Activated naive CD4-positive, alpha-beta T cell (primary cell): Measurements from ENCODE around the gene ZNF235.
"Not testable (repeated sequence)": the region's sequence is repeated elsewhere in the genome, so short reads cannot be mapped to it uniquely, and the experiment has no call there.

Experiments
- DNase-seq, 4 experiments: peaks; one replicate each; lab custom pipeline; 2025; lab: John Stamatoyannopoulos, UW

The ZNF235 gene

DNA sequence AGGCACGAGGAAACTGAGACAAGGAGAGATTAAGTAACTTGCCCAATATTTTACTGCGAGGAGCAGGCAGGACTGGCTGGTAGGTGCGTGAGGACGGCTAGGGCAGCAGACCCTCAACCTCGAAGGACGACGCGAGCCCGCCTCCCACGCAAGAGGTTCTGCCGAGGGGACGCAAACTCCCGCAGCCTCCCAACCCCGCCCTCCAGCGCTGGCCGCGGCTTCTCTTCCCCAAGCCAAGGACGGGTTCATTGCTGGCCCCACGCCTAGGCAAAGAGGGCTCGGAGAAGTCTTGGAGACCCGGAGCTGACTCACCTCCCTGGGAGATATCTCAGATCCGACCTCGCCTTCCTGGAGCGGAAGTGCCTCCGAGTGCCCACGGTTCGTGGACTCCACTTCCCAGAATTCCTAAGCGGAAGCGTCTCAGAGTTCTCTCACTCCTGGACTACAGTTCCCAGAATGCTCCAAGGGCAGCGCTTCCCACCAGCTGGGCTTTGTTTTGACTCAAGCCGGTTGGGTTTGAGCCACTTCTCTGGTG is at the start of gene ZNF235:
Gene ZNF235, minus strand, starts transcription at position 367 of the 535 bp plus-strand sequence. CDS start 1,621 bp downstream, outside the sequence.
- DNase-seq, result peak; percentile 33 to 45 (median 44)

DNA sequence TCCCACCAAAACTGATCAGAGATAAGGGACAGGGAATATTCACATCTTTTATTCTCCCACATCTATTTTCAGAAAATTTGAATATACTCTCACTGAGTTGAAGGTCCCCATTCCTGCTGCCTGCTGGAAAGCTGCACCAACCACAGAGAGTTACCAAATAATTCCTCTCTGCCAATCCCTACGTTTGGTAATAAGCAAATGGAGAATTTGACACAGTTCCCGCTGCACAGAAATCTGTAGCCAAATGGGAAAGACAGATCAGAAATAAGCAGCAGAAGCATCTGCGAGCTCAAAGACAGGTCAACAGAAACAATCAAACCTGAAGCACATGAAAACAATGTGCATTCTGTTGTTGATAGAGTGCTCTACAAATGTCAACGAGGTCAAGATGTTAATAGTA is 41.7 kb upstream of the ZNF235 start:
- no peak for DNase-seq

- no peak for DNase-seq
Measured at GRCh38 chr19:44345959-44346358, 41.1 kb upstream of the ZNF235 start.

GRCh38 chr19:44344255-44344654 is 39.4 kb upstream of the ZNF235 start:
- no peak for DNase-seq

DNA sequence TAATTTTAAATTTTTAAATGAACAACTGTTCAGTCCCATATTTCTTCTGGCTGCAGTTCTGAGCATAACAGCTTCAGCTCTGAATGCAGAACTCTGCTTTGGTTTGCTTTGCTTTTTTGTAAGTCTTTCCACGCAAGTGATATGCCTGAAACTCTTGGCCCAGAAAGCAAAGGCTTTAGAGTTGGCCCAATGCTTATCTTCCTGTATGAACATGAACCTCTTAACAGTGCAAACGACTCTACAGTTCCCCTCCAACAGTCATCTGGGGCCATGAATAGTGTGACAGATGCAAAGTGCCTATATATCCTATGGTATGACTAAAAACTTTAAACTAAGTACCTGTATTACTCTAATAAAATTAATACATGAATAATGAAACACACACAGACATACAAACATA is 37.0 kb upstream of the ZNF235 start:
- DNase-seq, result no peak

- DNase-seq, result not testable (repeated sequence)
Measured at GRCh38 chr19:44334639-44335038, 29.8 kb upstream of the ZNF235 start.

DNA sequence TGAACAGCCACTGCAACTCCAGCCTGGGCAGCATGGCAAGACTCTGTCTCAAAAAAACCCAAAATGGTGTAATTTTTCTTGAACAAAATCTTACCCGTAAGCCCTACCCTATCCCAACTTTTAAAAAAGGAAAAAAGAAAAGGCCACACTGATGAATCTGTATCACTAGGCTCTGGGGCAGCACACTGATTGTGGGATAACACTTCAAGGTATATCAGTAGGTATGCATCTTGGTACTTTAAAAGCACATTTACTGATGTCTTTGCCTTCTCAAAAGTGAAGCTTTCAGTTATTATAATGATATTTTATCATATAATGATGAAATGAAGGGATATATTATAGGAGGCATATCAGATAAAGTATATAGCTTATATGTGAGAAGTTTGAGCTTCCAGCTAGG is 27.3 kb upstream of the ZNF235 start:
- no peak for DNase-seq

GRCh38 chr19:44315883-44316282 is 11.1 kb upstream of the ZNF235 start:
- DNase-seq, result no peak

DNA sequence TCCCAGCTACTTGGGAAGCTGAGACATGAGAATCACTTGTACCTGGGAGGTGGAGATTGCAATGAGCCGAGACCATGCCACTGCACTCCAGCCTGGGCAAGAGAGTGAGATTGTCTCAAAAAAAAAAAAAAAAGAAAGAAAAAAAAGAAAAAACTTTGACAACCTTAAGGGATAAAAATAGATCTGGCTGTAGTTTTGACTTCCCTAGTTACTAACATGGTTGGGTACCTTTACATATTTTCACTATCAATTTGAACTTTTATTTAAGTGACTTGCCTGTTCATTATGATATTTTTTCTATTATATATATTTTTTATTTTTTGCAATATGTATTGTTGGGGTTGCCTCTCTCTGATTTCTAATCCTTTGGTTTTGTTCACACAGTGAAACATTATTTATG is 8.4 kb upstream of the ZNF235 start:
- no peak for DNase-seq

DNA sequence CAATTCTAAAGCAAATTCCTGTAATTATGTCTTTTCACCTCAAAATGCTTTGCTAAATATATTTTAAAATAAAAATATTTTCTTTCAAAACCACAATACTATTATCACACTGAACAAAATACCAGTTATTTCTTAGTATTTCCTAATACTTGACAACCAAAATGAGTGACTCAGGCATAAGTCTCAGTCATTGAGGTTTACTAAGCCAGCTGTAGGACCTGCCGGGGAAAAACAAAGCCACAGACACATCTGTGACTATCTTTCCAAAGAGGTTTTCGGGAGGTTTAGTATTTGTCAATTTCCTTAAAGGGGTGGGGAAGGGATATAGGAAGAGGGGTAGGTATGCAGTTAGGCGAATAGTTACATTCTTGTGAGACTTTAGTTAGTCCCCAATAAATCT is 3.2 kb upstream of the ZNF235 start:
- DNase-seq, result no peak

DNA sequence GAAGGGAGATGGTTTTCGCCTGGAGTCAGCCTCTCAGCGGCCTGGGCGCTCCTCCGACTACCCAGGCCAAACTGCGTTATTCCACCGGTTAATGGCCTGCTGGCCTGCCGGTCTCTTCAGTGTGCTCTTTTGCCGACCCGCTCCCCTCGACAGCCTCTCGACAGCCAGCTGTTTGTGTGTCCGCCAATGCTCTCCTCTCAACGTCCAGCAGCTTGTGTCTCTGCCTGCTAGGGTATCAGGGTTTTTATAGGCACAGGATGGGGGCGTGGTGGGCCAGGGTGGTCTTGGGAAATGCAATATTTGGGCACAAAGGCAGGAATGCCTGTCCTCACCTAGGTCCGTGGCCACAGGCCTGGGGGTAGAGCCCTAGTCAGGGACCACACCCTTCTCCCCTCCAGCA is 1.5 kb upstream of the ZNF235 start:
- DNase-seq, result no peak

DNA sequence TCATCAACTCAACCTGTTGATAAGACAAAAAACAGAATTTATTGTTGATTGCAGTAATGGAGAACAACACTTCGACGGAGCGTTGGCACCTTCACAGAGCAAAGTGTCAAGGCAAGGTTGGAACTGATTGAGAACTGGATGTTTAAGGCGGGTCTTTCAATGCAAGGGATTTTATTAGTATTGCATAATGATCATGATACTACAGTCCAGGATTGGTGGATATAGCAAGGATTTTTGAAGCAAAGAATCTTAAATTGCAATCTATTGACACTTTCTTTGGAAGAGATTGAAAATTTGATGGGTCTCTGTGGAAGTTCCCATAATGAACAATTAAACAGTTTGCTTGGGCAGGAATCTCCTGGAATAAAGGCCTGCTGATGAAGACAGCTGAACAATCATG is 632 bp upstream of the ZNF235 start:
- no peak for DNase-seq

DNA sequence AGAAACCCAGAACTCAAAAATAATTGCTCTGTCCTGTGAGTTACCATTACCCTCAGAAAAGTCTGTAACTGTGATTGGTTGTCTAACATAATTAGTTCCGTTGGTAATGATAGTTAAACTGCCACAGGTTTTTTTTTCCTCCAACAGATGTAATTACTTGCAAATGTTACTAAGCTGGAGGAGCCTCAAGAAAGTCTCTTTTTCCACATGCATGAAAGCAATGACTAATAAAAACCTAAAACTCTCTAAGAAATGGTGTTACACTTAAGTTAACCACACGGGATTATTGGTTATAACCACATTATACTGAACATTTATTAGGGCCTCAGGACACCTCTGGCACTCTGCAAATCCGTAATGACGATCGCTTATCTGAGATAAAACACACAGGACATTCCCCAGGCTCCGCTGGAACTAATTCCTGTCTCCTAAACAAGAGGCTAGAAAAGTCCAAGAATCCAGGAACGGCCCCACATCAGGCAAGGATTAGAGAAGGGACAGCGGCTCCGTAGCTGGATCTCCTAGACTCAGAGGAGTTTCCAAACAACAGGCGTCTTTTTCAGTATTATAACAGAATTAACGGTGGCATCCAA is 753 bp downstream of the ZNF235 start:
- DNase-seq, result no peak

- DNase-seq, result no peak
Measured at GRCh38 chr19:44303320-44303719, 1.5 kb downstream of the ZNF235 start.

DNA sequence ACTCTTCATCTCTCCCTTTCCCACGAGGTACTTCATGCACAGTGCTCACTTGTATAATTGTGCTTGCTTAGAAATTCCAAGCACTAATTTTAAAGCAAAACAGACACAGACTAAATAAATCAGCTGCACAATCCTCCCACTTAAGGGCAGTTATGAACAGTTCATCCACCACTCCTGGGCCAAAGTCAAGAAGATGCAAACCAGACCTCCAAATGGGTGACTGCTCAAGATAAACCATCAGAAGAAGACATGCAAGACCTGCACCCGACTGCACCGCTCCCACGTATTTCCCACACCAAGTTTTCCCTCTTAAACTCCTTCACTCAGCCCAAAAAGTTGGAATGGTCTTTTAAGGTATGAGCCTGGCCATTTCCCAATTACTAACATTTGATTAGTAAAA is 19.9 kb downstream of the ZNF235 start:
- no peak for DNase-seq

DNA sequence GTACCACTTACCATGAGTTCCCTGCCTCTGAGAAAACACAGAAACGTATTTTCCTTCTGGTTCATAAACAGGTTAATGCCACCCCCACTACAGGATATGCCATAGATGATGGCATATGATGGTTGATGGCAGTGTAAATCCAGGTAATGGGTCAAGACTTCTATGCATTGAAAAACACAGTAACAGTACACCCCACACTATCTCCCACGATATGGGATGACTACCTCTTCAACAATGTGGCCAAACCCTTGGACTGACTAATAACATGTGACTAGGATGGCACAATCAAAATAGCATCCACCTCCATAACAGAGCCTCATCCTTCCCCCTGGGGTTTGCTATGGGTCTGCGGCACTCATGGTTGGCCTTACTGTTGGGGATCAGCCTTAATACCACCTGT is 22.0 kb downstream of the ZNF235 start:
- no peak for DNase-seq

DNA sequence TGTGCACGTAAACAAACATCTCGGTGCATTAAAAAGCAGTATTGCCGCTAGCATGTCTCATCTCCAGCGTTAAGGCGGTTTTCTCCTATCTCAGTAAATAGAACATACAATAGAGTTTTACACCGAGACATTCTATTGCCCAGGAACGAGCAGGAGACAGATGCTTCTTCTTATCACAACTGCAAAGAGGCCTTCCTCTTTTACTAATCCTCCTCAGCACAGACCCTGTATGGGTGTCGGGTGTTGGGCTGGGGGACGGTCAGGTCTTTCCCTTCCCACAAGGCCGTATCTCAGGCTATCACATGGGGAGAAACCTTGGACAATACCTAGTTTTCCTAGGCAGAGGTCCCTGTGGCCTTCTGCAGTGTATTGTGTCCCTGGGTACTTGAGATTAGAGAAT is 23.9 kb downstream of the ZNF235 start:
- DNase-seq, result no peak

DNA sequence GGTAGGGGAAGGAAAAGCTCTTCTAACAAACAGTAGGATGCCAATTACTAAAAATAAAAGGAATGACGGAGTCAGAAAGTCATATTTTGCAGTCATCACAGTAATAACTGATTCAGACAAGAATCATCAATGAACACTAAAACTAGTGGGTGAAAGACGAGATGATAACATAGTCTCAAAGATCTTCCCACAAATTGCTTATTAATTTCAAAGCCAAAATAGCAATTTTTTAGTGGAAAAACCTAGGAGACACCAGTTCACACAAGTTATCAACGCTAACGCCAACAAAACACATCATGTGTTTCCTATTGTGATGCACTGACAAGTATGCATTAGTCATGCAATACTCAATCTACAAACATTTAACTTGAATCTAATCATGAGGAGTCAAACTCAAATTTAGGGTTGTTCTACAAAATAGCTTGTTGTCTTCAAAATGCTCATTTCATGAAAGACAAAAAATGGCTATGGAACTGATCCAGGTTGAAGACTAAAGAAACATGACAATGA is 26.6 kb downstream of the ZNF235 start:
- no peak for DNase-seq

- no peak for DNase-seq
Measured at GRCh38 chr19:44277331-44277730, 27.5 kb downstream of the ZNF235 start.

GRCh38 chr19:44260695-44261446 is 44.0 kb downstream of the ZNF235 start:
- no peak for DNase-seq

DNA sequence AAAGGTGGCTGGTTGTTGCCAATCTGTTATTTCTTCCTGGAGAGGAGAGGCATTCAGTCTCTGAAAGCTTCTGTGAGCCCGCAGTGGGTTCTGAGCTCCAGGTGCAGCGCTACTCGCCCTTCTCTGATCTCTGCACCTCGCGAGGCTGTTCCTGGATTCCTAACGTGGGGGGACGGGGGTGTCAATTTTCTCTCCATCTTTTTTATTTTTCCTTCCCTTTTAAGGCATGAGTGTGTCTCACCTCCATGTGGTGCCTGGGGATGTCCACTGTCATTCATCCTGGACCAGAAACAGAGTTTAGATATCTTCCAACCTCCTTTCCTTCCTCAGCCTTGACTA is 44.5 kb downstream of the ZNF235 start:
- no peak for DNase-seq

GRCh38 chr19:44258835-44259413 is 45.9 kb downstream of the ZNF235 start:
- DNase-seq, result no peak

DNA sequence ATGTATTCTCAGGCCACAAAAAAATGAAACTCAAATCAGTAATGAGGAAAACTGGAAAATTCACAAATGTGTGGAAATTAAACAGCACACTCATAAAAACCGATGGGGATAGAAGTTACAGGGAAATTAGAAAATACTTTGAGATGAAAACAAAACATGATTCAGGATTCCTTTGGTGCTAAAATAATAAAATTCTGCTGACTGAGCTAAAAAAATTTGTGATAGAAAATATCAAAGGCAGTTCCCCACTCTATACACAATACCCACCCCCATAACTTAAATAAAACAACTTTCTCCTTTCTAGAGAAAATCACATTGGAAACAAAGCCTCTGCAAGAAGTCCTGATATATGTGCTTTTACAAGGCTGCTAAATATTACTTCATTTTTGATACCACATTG is 46.7 kb downstream of the ZNF235 start:
- no peak for DNase-seq
